Esophagus (tissue), 2 donors: ENCODE results near the gene OR2AT4. TPM values are rescaled to one million over a fixed set of nuclear protein-coding genes. Genes with fewer than 3 reads are reported as not detected.

Experiments
- H3K27ac ChIP-seq, 2 donors: one replicate each; pipeline ENCODE4 v1.5.1; 2013; ENCODE audit warnings: low read depth in 2 of 2, mild to moderate bottlenecking in 2 of 2, inconsistent platforms in 1 of 2, low read length in 1 of 2, moderate library complexity in 1 of 2
- H3K27me3 ChIP-seq, 2 donors: one replicate each; pipeline ENCODE4 v1.6.1; 2013; ENCODE audit warnings: low read length in 2 of 2, control low read depth in 1 of 2, mild to moderate bottlenecking in 1 of 2; ENCODE audit not compliant: insufficient read depth in 2 of 2, control insufficient read depth in 1 of 2
- H3K36me3 ChIP-seq, 2 donors: one replicate each; pipeline ENCODE4 v1.6.1; 2013; ENCODE audit warnings: low read length in 1 of 2; ENCODE audit not compliant: control insufficient read depth in 2 of 2, insufficient read depth in 2 of 2
- H3K4me1 ChIP-seq, 2 donors: one replicate each; pipeline ENCODE4 v1.6.1; 2013; ENCODE audit warnings: low read length in 1 of 2; ENCODE audit not compliant: control insufficient read depth in 2 of 2, insufficient read depth in 2 of 2
- H3K4me3 ChIP-seq, 2 donors: one replicate each; pipeline ENCODE4 v1.5.1; 2013; ENCODE audit warnings: low read length in 2 of 2, mild to moderate bottlenecking in 2 of 2, low read depth in 1 of 2, moderate library complexity in 1 of 2
- H3K9me3 ChIP-seq, 2 donors: one replicate each; pipeline ENCODE4 v1.6.1; 2013; ENCODE audit warnings: mild to moderate bottlenecking in 2 of 2, low read depth in 1 of 2, low read length in 1 of 2, moderate library complexity in 1 of 2; ENCODE audit not compliant: control insufficient read depth in 2 of 2, insufficient read depth in 1 of 2
- WGBS, 2 donors: extraction: QIAGEN DNeasy Blood & Tissue Kit; methylation state at CpG; one replicate each; pipeline ENCODE4 v1.1.7; 2013; 5-methylcytosine and 5-hydroxymethylcytosine counted together
- polyA plus RNA-seq, 2 donors: library from polyadenylated mRNA; stranded (reverse); fragments of 200-250 nt; gene quantifications; one replicate each; pipeline ENCODE4 v1.2.3, GENCODE V29; 2013
- donor health status: healthy with polysubstance abuse.
- donor health status: Bipolar disorder and iron deficiency.

The OR2AT4 gene
- polyA plus RNA-seq, 2 donors: not detected

- Histone ChIP-seq H3K27ac (no peak overlapping the region), H3K9me3 (no peaks in the 10 kb centered on the region)
- 92 to 95% methylated on average over 11 of the region's 11 CpGs for WGBS, 2 donors
Measured at GRCh38 chr11:75040167-75040770, 56.4 kb downstream of the OR2AT4 start.

GRCh38 chr11:75035911-75036565 lies 60.6 kb downstream of the OR2AT4 start:
- H3K36me3 ChIP-seq: no peaks in the 10 kb centered on the region
- WGBS, 2 donors: 76 to 83% methylated on average over 3 of the region's 3 CpGs
- H3K4me3 ChIP-seq: no peak overlapping the region
- no peaks in the 10 kb centered on the region for H3K27me3 ChIP-seq
- no peak overlapping the region for H3K27ac ChIP-seq
- no peaks in the 10 kb centered on the region for H3K4me1 ChIP-seq
- H3K9me3 ChIP-seq: no peaks in the 10 kb centered on the region

More at GRCh38 chr11:75040167-75040770, 56.4 kb downstream of the OR2AT4 start:
- Histone ChIP-seq H3K27me3 (no peaks in the 10 kb centered on the region), H3K4me3 (no peak overlapping the region), H3K36me3 (no peaks in the 10 kb centered on the region), H3K4me1 (no peaks in the 10 kb centered on the region)

- H3K4me3 ChIP-seq: no peak overlapping the region
- H3K9me3 ChIP-seq: no peaks in the 10 kb centered on the region
- H3K36me3 ChIP-seq: no peaks in the 10 kb centered on the region
- no peaks in the 10 kb centered on the region for H3K4me1 ChIP-seq
- WGBS, 2 donors: 83 to 84% methylated on average over 5 of the region's 5 CpGs
- no peak overlapping the region for H3K27ac ChIP-seq
- no peaks in the 10 kb centered on the region for H3K27me3 ChIP-seq
Measured at GRCh38 chr11:75035256-75035655, 61.4 kb downstream of the OR2AT4 start.

- Histone ChIP-seq H3K36me3 (no peaks in the 10 kb centered on the region), H3K4me1 (no peaks in the 10 kb centered on the region), H3K9me3 (no peaks in the 10 kb centered on the region), H3K4me3 (no peak overlapping the region), H3K27me3 (no peaks in the 10 kb centered on the region), H3K27ac (no peak overlapping the region)
- 85 to 93% methylated on average over 3 of the region's 3 CpGs for WGBS, 2 donors
Measured at GRCh38 chr11:75033916-75034315, 62.8 kb downstream of the OR2AT4 start.

GRCh38 chr11:75032550-75032935 lies 64.1 kb downstream of the OR2AT4 start:
- Histone ChIP-seq H3K36me3 (no peaks in the 10 kb centered on the region), H3K4me1 (no peaks in the 10 kb centered on the region)

GRCh38 chr11:75031771-75032549 lies 64.7 kb downstream of the OR2AT4 start:
- no peak overlapping the region for H3K27ac ChIP-seq
- WGBS, 2 donors: 60 to 70% methylated on average over 8 of the region's 8 CpGs
- no peaks in the 10 kb centered on the region for H3K4me1 ChIP-seq
- no peaks in the 10 kb centered on the region for H3K36me3 ChIP-seq
- no peak overlapping the region for H3K4me3 ChIP-seq
- no peaks in the 10 kb centered on the region for H3K9me3 ChIP-seq
- H3K27me3 ChIP-seq: no peaks in the 10 kb centered on the region

More at GRCh38 chr11:75032550-75032935, 64.1 kb downstream of the OR2AT4 start:
- Histone ChIP-seq H3K27ac (no peak overlapping the region), H3K4me3 (no peak overlapping the region), H3K9me3 (no peaks in the 10 kb centered on the region), H3K27me3 (no peaks in the 10 kb centered on the region)
- WGBS, 2 donors: 83 to 88% methylated on average over 3 of the region's 3 CpGs

Other genes with a start within 250 kb of the OR2AT4 start
- gene XRRA1, start 147.8 kb downstream of the OR2AT4 start, polyA plus RNA-seq: 1 to 10 TPM in 1 of 2 donors, under 1 TPM in 1; 0.74 to 1.3 TPM
- 10 to 100 TPM; 86.6 to 95.2 TPM for gene SPCS2, start 147.6 kb downstream of the OR2AT4 start, polyA plus RNA-seq
- 1 to 10 TPM; 1.2 to 1.5 TPM for gene NEU3, start 107.9 kb downstream of the OR2AT4 start, polyA plus RNA-seq
- gene SLCO2B1, start 54.2 kb upstream of the OR2AT4 start, polyA plus RNA-seq: 1 to 10 TPM; 5.6 to 5.7 TPM
- gene TPBGL, start 143.9 kb upstream of the OR2AT4 start, polyA plus RNA-seq: under 1 TPM in 1 of 2 donors, not detected in 1; 0.02 TPM